Adipose tissue (tissue), 3 donors: ENCODE results near the gene SIPA1L3. TPM values are rescaled to one million over a fixed set of nuclear protein-coding genes. Genes with fewer than 3 reads are reported as not detected.

Experiments used
- H3K27ac ChIP-seq: one replicate; pipeline ENCODE4 v1.5.1; 2013; ENCODE audit warnings: low read depth, low read length
- WGBS, 3 donors: extraction: QIAGEN DNeasy Blood & Tissue Kit; methylation state at CpG; one replicate each; pipeline ENCODE4 v1.1.7; 2013; 5-methylcytosine and 5-hydroxymethylcytosine counted together
- polyA plus RNA-seq, 3 donors: library from polyadenylated mRNA; stranded (reverse); fragments of 200-250 nt; gene quantifications; one replicate each; pipeline ENCODE4 v1.2.3, GENCODE V29; 2013
- donor health status: healthy with polysubstance abuse.
- donor health status: Bipolar disorder and iron deficiency.
- donor health status: healthy.

The SIPA1L3 gene
- polyA plus RNA-seq, 3 donors: 2.5 to 7.1 (median 3.3) TPM

DNA sequence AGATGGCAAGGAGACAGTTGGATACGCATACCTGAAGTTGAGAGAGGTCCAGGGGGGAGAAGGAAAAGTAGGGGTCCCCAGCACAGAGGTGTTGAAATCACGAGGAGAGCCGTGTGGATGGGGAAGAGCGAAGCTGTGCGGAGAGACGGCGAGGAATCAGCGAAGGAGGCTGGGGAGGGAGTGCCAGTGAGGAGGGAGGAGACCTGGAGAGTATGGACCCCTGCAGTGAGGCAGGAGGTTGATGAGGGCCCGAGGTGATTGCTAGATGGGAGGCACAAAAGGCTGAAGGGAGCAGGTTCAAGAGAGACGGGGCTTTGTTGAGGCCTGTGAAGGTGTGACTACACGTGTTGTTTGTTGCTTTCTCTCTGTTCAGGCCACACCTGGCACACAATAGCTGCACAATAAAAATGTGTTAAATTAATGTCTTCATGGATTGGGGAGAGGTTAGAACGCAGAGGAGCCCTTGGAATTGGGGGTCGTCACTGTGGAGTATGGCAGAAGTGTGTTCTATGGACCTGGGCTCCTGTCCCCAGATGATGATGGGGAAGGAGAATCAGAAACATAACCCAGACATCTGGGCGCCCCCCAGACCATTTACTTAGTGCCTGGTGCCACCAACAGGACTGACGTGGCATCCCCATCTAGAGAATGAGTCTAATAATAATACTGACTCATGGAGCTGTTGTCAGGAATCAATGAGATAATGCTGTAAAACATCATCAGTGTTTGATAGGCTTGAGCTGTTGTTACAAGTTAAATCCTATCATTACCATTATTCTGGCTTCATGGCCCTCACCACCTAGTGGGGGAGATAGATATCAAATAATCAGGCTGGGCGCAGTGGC, 137.5 kb downstream of the SIPA1L3 start:
- WGBS, 3 donors: 88 to 92% (median 92%) methylated on average over 16 of the region's 16 CpGs
- H3K27ac ChIP-seq: no peak overlapping the region

DNA sequence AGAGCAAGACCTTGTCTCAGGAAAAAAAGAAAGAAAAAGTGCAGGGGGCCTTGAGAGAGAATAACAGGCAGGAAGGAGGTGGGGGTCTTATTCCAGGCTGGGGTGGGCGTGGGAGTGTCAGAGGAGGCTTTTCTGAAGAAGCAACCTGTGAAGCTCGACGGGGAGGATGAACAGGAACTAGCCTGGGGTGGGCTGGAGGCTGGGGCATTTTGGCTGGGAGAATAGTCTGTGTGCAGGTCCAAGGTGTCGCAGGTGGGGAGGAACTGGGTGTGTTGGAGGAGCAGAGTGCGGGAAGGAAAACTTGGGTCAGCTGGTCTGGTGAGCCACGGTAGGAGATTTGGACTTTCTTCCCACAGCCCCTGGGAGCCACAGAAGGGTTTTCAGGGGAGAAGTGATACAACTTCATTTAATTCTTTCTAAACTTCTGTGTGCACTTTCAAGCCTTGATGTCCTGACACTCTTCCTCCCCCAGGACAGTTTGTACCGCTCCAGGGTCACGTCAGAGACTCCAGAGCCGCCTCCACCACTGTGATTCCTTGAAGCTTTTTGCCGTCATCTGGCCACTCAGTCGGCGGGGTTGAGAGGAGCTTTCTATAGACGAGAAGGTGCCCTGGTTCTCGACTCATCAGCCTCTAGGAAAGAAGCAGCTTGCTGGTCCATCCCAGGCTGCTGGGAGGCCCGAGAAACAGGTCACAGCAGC, 138.7 kb downstream of the SIPA1L3 start:
- no peak overlapping the region for H3K27ac ChIP-seq
- WGBS, 3 donors: 79 to 83% (median 79%) methylated on average over 15 of the region's 15 CpGs

DNA sequence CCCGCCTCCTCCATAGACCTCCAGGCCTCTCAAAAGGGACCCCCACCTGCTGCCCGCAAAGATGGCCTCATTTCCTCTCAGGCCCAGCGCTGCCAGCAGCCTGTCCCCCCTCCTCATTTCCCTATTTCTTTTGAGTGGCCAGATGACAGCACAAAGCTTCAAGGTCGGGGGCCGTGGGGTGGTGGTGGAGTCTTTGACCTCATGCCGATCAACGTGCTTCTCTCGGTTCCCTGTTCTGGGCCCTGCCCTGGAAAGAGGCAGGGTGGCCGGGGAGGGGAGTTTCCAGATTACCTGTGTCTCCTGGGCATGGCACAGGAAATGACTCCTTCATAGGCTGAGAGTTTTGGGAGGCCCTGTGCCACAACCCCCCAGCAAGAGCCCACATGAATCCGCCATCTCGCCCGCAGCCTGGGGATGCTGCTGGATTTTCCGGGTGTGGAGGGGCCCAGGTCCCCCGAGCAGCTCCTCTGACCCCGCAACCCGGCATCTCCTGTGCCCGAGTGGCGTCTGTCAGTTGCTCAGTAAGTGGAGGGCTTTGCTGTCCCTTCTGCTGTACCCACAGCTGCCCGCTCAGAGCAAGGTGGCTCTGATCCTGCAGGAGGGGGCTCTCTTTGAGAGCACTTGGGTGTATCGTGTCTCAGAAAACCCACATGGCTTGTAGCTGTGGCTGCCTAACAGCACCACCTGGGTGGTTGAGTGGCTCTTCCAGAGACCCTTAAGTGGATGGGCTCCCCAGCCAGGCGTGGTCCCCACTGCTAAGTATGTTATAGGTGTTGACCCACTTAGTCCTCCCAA, 139.4 kb downstream of the SIPA1L3 start:
- 88 to 94% (median 88%) methylated on average over 21 of the region's 21 CpGs for WGBS, 3 donors
- H3K27ac ChIP-seq: no peak overlapping the region

DNA sequence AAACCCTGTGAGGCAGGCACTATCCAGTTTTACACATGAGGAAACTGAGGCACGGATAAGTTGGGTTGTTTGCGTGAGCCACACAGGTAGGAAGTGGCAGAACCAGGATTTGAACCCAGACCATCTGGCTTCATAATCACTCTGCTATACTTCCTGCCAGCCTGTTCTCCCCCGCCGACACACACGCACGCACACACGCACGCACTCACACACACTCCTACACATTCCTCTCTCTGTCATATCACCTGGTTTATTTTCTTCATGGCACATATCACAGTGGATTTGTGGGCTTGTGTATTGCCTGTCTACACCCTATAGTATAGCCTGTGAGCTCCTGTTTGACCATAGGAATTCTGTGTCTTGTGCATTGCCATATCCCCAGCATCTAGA, 140.0 kb downstream of the SIPA1L3 start:
- 78 to 92% (median 86%) methylated on average over 8 of the region's 8 CpGs for WGBS, 3 donors
- no peak overlapping the region for H3K27ac ChIP-seq

DNA sequence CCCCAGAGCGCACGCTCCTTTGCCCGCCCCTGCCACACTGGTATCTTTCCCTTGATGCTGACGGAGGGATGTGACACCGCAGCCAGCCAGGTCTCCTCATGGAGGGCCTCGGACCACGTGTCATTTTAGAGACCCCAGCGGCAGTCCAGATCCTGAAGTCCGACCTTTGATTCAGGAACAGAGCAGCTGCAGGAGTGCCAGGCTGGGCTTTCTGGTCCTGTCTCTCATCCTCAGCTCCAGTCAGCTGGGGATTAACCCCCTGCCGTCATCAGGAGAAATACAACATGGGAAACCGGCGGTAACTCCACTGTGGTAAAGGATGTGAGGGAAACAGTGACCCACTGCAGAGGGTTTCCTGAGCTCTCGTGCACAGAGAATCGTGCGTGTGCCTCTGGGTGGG, 140.6 kb downstream of the SIPA1L3 start:
- WGBS, 3 donors: 69 to 84% (median 73%) methylated on average over 15 of the region's 15 CpGs
- no peak overlapping the region for H3K27ac ChIP-seq

DNA sequence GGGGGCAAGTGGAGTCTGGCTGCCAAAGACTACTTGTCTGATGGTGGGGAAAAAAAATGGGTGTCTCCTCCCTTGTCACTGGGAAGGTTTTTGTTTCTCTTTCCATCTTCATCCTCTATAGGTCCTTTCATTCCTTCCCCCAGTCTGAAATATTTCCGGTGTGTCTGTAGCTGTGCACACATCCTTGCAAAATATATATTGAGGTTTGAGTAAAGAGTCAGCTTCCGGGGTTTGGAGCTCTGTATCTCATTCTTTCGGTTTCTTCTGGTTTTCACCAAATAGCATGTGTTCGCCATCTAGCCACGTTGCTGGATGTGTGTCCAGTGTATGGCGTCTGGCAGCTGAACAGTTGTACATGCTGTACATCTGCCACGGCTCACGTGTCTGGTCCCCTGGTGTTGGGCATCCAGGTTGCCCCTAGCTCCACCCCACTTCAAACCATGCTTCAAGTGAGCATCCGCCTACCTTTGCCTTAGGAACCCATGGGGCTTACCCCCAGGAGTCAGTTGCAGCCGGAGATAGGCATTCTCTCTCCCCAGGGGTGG, 142.2 kb downstream of the SIPA1L3 start:
- 55 to 84% (median 58%) methylated on average over 10 of the region's 10 CpGs for WGBS, 3 donors
- H3K27ac ChIP-seq: no peak overlapping the region

DNA sequence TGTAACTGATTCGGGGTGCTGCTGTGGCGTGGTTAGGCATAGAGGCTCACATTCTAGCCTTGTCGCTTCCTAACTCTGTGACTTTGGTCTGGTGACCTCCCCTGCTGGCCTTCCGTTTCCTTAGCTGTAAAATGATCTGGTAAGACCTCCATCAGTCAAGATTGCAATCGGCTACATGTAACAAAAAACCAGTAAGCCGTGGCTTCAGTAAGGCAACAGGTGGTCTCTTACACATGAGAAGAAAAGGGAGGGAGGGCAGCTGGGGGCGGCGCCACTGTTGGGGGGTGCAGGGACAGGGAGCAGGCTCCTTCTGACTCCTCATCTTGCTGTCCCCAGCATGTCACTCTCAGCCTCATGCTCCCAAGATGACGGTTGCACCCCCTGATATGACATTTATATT, 148.0 kb downstream of the SIPA1L3 start:
- 57 to 69% (median 62%) methylated on average over 9 of the region's 9 CpGs for WGBS, 3 donors
- H3K27ac ChIP-seq: no peak overlapping the region

DNA sequence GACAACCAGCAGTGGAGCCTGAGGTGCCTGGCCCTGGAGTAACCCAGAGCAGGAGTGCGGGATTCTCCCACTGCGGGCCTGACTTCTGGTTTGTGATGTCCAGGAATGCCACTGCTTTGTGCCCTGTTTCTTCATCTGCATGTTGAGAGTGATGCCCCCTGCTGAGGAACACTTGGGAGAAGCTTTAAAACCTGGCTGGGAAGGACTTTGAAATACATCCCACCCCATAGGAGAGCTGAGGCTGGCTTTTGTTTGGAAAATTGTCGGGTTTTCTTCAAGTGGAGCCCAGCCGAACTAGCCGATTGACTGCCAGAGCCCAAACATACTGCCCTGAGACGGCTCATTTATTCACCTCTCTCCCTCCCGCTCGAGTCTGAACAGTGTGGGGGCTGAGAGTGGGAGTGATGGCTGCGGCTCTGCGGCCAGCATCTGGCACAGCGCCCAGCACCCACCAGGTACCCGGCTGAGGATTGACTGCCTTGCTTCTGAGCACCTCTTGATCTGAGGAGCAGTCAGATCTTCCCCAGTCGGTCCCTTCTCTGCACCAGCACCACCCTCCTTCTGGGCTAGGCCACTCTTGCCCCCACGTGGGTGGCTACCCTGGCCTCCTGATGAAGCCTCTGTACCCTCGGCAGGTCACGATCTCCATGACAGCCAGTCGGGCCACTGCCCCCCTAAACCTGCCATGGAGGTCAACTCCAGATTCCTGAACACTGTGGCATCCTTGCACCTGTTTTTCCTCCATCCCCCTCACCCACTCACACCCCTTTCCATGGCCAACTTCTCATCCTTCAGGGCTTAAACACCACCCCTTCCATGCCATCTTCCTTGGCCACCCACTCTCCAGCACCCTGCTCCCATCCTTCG, 148.9 kb downstream of the SIPA1L3 start:
- WGBS, 3 donors: 66 to 74% (median 73%) methylated on average over 18 of the region's 18 CpGs
- H3K27ac ChIP-seq: no peak overlapping the region

DNA sequence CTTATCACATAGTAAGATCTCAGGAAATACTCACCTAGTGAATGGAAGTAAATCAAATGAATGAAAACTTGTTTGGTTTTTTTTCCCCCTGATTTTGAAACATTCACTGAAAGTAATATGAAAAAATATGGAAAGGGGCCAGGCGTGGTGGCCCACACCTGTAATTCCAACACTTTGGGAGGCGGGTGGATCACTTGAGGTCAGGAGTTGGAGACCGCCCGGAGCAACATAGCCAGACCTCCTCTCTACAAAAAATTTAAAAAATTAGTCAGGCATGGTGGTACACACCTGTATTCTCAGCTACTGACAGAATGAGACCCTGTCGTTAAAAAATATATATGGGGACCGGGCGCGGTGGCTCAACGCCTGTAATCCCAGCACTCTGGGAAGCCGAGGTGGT, 149.6 kb downstream of the SIPA1L3 start:
- no peak overlapping the region for H3K27ac ChIP-seq
- WGBS, 3 donors: 91 to 96% (median 94%) methylated on average over 10 of the region's 10 CpGs

DNA sequence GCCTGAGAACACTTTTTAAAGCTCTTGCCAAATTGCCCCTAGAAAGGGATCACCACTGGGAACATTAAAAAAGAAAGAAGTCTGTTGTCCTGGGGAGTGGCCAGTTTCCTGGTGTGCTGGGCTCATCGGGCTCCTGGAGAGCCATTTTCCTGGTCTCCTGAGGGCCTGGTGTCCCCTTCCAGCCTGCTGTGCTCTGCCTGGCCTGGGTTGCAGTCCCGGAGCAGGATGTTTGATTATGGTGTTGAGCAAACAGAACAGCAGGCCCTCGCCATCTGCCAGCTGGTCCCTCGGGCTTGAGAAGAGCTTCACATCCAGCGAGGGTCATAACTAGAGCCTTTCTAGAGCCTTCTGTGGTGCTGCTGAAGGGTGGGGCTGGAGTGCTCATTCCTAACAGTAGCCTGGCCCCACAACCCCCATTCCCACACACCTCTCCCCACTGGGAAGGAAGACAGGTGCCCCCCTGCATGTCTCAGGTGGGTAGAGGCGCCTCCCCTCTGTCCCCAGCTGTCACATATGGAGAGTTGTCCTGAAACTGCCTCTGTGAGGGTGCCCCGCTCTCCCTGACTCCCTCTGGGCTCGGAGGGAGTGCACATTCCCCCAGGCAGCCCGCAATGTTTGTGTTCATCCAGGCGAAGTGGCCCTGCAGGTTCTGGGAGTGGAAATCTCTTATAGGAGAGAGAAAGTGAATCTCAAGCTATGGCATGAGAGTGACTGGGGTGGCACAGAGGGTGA, 151.1 kb downstream of the SIPA1L3 start:
- H3K27ac ChIP-seq: no peak overlapping the region
- 44 to 78% (median 67%) methylated on average over 10 of the region's 10 CpGs for WGBS, 3 donors

DNA sequence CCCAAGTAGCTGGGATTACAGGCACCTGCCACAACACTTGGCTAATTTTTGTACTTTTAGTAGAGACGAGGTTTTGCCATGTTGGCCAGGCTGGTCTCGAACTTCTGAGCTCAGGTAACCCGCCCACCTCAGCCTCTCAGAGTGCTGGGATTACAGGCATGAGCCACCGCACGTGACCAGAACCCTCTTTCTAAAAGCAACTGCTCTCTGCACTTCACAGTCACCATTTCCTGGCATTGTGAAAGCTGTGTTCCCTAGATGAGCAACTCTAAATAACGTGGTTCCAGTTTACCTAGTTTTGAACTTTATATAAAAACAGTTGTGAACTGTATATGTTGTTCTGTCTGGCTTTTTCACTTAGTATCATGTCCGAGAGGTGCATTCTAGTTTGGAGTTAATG, 152.9 kb downstream of the SIPA1L3 start:
- 44 to 75% (median 45%) methylated on average over 7 of the region's 7 CpGs for WGBS, 3 donors
- H3K27ac ChIP-seq: no peak overlapping the region

DNA sequence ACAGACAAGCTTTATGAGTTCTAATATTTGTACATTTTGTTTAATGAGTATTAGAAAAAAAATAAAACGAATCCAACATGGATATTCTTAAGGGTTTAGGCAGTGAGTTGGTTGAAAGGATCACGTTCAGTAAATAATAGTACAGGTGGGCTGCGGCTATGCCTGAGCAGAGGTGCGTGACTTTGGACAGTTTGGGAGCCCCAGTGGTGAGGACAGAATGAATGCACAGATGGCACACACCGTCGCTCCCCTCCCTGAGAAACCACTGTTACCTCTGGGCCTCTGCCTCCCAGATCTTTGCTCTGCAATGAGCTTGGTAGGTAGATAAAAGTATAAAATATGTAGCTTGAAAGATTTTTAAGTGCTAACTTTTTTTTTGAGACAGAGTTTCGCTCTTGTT, 153.3 kb downstream of the SIPA1L3 start:
- whole genome bisulfite sequencing, 3 donors: 88 to 89% (median 88%) methylated on average over 7 of the region's 7 CpGs
- no peak overlapping the region for H3K27ac ChIP-seq

DNA sequence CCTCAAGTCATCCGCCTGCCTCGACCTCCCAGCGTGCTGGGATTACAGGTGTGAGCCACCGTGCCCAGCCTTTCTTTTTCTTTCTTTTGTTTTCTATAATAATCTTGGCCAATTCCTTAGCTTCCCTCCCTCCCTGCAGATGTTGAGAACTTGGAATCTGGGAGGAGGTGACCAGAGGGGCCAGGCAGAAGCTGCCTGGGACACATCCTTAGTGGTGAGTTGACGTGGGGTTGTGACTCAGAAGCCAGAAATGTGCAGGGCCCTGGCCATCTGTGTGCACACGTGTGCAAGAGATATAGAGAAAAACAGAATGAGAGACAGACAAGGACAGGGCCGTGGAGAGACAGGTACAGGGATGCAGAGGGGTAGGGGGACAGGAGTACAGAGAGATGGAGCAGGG, 154.3 kb downstream of the SIPA1L3 start:
- 87 to 92% (median 92%) methylated on average over 7 of the region's 7 CpGs for WGBS, 3 donors

DNA sequence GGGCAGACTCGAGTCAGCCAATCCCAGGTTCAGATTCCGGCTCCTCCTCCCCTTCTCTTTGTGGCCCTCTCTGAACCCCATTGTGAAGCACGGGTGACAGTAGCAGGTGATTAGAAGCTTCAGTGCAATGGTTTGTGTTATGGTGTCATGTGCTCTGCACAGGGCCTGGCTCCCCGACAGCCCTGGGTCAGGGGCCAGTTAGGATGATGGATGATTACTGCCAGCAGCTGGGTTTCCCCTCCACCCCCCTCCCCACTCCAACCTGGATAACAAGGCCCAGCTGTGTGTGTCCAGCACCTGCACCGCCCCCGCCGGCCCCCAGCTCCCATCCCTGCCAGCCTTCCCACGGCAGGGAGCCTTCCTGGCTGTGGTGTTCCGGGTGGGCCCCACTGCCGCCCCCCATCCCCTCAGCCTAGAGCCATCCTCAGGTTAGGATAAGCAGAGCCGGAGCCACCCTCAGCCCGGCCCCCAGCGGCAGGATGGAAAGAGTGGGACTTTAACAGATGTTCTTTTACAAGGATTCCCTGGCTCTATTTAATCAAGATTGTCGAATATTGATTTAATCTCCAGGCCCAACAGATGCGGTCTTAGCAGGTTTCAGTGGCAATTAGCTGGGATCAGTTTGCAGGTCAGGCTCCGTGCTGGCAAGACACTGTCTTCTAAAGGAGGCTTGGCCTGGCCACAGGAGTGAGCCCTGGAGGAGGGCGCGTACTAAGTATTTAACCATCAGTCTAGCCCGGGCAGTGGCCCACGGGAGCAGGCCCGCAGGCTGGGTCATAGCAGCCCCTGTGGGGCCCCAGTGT, 156.2 kb downstream of the SIPA1L3 start:
- H3K27ac ChIP-seq: no peak overlapping the region
- WGBS, 3 donors: 35 to 72% (median 66%) methylated on average over 21 of the region's 21 CpGs

More for the DNA sequence above, 154.3 kb downstream of the SIPA1L3 start:
- no peak overlapping the region for H3K27ac ChIP-seq

DNA sequence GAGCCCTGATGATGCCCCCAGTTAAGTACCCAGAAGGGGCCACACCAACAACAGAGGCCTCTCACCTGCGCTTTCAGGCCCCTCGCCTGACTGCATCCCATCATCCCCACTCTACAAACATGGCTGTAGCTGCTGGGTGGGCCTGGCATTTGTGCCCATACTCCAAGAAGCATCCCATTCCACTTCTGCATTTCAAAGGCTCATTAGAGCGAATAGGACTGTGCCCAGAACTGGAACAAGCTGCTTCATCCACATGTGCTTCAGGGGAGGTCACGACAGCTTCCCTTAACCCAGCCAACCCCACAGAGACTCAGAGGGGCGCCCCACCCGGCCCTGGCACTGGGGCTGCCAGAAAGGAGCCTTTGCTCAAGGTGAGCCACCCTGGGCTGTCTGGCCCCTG, 156.9 kb downstream of the SIPA1L3 start:
- H3K27ac ChIP-seq: no peak overlapping the region
- WGBS, 3 donors: 84 to 94% (median 92%) methylated on average over 6 of the region's 6 CpGs

DNA sequence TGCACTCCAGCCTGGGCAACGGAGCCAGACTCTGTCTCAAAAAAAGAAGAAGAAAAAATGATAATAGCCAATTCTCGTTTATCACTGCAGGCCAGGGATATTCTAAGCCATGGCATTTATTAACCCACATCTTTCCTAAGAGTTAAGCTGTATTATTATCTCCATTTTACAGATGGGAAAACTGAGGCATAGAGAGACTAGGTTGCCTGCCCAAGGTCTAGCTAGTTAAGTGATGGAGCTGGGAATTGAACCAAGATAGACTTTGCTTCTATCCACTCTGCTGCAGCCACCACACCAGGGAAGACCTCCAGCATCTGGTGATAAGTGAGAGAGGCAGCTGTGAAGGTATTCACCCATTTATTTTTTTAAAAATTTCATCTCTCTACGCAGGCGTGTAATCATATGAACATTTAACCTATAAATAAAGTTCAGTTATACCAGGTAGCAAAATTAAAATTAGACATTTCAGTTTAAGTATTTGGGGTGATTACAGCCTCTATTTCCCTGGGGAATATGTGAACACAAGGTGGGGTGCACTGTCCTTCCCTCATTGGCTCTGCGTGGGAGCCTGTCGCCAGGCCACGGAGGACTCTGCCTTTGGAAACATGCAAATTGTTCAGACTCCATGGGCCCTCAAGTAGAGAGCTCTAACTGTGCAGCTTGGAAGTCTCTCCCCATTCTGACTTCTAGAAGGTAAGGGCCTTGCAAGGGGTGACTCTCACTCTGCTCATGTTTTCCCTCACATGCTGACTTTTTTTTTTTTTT, 157.8 kb downstream of the SIPA1L3 start:
- WGBS, 3 donors: 87 to 94% (median 93%) methylated on average over 7 of the region's 7 CpGs
- no peak overlapping the region for H3K27ac ChIP-seq
